Activated CD4-positive, alpha-beta T cell treated with anti-CD3 and anti-CD28 coated beads, Interleukin-2, Interleukin-6, amounts not matched to agents 100 ng/mL and 50 ng/mL, durations not matched to agents 16 hours and 8 hours (primary cell): ENCODE data around the gene IQGAP3.
"Not testable (repeated sequence)": the region's sequence is repeated elsewhere in the genome, so short reads cannot be mapped to it uniquely, and the experiment has no call there.

ENCODE experiments used
- DNase-seq: peaks from one replicate; pipeline ENCODE4 v3.0.0-alpha.2; 2020

The IQGAP3 gene

DNA sequence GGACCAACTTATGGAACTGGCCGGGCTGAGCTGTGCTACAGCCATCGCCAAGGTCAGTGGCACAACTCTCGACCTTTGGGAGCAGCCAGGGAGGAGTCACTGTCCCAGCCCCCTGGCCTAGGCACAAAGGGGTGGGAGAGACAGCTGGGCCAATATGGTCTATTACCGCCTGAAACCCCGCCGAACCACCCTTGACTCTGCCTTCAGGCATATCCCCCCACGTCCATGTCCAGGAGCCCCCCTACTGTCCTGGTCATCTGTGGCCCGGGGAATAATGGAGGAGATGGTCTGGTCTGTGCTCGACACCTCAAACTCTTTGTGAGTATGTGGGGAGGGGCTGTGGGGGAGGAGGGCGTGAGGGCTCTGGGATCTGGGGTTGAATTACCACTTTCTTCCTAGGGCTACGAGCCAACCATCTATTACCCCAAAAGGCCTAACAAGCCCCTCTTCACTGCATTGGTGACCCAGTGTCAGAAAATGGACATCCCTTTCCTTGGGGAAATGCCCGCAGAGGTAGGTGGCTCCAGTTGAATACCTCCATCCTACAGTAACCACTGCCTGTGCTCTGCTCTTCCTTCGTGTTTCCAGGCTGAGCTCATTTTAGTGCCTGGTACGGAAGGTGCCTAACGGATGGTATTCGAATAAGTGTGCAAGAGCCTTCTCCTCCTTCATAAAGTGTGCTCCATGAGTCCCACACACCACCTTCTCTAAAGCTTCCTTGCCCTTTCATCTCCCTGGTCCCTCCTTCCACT, 20.0 kb upstream of the IQGAP3 start:
- no peak for DNase-seq

GRCh38 chr1:156591432-156592157, 19.2 kb upstream of the IQGAP3 start, which contains the start of gene NAXE:
TSS of gene NAXE (plus strand) at chr1:156591776. CDS start at chr1:156591805, 29 bp downstream.
- DNase-seq: peak; percentile 80

DNA sequence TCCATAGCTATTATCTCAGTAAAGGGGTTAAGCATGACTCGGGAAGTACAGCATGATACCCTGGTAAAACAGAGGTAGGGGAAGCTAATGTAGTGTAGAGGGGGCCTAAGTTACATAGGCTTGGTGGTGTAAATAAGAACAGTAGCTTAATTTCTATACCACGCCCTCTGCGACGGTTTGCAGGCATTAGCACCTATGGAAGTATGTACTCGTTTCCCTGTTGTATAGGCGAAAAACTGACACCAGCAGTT, 18.7 kb upstream of the IQGAP3 start:
- DNase-seq: no peak

- DNase-seq: no peak
These were observed 18.2 kb upstream of the IQGAP3 start for GRCh38 chr1:156590326-156591180.

DNA sequence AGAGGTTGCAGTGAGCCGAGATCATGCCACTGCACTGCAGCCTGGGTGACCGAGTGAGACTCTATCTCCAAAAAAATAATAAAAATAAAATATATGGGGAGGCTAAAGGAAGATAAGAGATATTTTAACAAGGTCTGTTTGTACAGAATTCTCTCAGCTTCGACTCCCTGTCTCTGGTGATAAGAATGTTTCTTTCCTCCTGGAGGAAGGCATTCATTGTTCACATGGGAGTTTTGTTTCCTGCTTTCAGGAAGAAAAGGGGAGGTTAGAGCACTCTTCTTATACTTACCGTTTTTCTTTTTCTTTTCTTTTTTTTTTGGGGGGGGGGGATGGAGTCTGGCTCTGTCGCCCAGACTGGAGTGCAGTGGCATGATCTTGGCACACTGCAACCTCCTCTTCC, 17.2 kb upstream of the IQGAP3 start:
- DNase-seq: no peak

DNA sequence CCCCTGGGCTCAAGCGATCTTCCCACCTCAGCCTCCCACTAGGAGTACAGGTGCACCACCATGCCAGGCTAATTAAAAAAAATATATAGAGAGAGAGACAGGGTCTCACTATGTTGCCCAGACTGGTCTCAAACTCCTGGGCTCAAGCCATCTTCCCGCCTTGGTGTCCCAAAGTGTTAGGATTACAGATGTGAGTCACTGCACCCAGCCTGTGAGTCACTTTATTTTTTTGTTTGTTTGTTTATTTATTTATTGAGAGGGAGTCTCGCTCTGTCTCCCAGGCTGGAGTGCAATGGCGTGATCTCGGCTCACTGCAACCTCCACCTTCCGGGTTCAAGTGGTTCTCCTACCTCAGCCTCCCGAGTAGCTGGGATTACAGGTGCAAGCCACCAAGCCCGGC, 15.6 kb upstream of the IQGAP3 start:
- not testable (repeated sequence) for DNase-seq

DNA sequence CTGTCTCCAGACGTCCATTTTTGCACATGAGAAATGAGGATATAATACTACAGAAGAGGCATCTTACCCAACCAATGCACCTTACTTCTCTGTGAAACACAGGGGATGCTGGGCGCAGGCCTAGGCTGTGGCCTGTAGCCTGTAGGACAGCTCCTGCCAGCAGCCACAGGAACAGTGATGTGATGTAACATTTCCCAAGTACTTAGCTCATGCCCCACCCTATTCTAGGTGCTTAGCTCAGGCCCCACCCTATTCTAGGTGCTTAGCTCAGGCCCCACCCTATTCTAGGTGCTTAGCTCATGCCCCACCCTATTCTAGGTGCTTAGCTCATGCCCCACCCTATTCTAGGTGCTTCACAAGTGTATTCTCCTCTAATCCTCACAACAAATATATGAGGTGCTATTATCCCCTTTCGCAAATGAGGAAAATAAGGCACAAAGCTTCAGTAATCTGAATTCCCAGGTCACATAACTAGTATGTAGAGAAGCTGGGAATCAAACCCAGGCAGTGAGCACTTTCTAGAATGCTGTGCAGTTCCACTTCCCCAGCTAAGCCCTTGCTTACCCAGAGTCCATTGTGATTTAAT, 14.6 kb upstream of the IQGAP3 start:
- no peak for DNase-seq

DNA sequence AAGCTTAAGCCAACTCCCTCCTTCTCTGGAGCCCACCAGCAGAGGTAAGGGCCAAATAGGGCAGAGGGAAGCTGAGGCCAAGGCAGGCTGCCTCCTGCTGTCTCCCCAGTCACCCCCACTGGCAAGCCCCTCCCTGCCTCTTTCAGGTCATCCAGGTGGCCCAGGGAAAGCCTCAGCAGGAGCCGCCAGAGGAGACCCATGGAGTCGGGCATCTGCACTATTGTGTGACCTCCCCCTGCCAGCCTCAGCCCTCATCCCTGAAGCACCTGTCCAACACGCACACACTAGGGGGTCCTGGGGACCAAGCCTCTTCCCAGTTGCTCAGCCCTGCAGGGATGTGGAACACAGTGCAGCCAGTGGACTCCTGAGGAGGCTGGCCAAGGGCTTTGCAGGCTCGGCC, 14.0 kb upstream of the IQGAP3 start:
- DNase-seq: no peak

DNA sequence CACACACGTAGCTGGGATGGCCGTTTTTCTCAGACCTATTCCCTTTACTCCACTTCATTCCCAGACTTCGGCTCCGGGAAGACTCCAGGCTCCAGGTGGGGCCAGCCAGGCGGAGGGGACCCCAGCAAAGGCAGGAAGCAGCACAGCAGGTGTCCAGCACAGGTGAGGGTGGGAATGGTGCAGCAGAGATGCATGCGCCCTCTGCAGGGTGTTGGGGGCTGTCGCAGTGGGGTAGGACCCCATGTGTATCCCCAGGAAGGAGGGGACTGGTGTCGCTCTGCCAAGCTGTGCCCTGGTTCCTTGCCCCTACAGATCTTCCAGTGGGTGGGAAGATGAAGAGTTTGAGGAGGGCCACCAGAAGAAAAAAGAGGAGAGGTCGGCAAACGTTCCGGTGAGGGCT, 12.4 kb upstream of the IQGAP3 start:
- DNase-seq: no peak

DNA sequence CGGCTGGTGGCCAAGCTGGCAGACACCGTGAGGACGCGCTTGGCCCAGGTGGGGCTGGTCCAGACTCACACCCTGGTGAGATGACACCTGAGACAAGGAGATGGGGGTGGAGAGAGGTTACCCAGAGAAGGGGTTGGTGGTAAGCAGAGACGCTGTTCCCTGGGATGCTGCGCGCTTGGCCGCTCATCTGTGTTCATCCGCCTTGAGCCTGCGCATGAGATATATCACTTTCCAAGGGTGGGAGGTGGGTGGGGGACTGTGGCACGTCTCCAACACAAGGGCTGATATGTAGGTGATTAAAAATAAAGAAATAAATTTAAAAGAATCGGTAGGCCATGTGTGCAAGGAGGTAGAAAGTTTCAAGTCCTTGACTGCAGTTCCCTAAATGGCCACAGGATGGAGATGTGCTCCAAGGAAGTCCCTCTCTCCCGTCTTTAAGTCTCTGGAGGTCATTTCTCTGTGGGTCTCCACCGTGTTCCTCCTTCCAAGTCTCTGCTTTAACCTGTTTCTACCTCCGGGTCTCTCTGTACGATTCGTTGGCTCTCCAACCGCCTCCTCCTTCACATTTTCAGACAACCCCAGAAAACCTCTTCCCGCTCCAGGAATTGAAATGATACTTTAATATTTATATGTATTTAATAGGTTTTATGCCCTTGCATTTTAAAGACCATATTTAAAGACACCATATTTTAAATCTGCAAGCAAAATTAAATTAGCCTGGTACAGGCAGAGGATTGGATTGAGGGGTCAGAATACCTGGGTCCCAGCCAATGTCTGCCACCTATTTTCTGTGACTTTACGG, 11.7 kb upstream of the IQGAP3 start:
- DNase-seq: peak; percentile 82

DNA sequence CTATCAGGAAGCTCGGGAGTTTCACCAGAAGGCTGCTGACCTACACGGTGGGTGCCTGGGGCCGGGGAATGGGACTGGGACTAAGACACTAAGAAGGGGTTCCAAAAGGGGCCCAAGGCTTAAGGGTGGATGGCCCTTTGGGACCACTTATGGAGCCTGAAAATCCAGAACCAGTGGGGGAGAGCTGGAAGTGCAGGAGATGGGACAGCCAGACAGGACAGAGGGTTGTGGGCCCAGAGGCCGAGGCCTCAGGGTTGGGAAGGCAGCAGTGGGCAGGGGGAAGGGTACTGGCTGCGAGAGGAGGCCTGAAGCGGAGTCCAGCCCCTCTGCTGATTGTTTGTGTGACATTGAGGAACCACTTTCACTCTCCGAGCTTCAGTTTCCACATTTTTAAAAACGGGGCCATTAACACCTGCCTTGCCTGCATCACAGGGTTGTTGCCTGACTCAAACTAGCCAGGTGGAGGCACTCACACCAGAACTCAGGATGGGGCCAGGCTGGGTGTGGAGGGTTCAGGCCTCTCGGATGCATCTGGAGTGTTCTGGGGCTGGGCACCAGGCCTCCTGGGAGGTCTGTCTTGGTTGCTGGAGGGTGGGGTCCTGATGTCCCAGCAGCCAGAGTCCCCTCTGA, 10.1 kb upstream of the IQGAP3 start:
- no peak for DNase-seq

DNA sequence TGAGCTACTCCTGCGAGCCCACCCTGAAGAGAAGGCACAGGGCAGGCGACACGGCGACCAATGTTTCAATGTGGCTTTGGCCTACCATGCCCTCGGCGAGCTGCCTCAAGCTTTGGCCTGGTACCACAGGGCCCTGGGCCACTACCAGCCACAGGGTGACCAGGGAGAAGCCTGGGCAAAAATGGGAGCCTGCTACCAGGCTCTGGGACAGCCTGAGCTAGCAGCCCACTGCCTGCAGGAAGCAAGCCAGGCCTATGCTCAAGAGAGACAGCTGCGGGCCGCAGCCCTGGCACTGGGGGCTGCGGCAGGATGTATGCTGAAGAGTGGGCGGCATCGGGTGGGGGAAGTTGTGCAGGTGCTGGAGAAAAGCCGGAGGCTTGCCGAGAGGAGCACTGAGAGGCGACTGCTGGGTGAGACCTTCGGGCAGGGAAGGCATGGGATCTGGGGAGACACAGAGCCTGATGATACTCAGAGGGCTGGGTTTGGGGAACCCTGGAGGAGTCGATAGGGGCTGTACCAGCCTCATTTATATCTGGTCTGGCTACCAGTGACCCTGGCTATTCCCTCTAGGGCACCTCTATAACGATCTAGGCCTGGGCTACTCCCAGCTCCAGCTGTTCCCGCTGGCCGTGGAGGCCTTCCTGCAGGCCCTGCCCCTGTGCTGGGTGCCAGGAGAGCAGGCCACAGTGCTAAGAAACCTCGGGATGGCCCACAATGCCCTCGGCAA, 9.5 kb upstream of the IQGAP3 start:
- no peak for DNase-seq

DNA sequence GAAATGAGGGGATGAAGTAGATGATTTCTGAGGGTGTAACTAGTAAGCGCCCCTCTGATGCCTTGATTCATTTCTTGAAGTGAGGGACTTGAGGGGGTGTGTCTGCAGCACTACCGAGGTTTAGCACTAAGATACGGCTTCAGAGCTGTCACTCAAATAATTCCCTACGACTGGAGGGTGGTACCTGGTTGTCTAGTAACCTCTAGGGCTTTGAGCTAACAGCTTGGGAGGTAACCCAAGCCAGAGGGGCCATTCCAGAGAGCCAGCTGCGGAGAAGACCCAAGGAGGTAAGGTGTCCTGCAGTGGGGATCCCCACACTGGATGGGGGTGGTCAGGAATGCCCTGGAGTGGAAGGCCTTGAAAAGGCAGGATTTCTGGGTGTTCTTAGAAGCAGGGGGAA, 7.1 kb upstream of the IQGAP3 start, which contains the start of gene TTC24:
Gene TTC24, plus strand, starts transcription at position 252 of the 400 bp plus-strand sequence. CDS start 1,642 bp downstream, outside the sequence.
- no peak for DNase-seq

- DNase-seq: no peak
These were observed 5.7 kb upstream of the IQGAP3 start for GRCh38 chr1:156578055-156578454.

DNA sequence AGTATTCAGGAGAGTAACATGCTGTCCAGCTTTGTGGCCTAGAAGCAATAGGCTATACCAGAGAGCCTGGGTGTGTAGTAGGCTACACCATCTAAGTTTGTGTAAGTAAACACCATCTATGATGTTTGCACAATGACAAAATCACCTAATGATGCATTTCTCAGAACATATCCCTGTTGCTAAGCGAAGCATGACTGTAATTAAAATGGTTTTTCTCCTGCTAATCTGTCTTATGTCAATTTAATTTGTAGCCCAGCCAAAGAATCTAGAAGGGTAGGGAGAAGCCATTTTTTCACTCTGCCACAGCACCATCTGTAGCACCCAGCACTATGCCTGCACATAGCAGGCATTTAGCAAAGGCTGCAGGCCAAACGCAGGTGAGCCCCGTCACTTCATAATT, 5.2 kb upstream of the IQGAP3 start:
- no peak for DNase-seq

- no peak for DNase-seq
These were observed 1.8 kb upstream of the IQGAP3 start for GRCh38 chr1:156574039-156574633.

GRCh38 chr1:156572663-156573018, 276 bp upstream of the IQGAP3 start:
- DNase-seq: no peak

- no peak for DNase-seq
These were observed 1.0 kb downstream of the IQGAP3 start for GRCh38 chr1:156571261-156571852.

GRCh38 chr1:156566436-156566835, 5.9 kb downstream of the IQGAP3 start:
- no peak for DNase-seq

DNA sequence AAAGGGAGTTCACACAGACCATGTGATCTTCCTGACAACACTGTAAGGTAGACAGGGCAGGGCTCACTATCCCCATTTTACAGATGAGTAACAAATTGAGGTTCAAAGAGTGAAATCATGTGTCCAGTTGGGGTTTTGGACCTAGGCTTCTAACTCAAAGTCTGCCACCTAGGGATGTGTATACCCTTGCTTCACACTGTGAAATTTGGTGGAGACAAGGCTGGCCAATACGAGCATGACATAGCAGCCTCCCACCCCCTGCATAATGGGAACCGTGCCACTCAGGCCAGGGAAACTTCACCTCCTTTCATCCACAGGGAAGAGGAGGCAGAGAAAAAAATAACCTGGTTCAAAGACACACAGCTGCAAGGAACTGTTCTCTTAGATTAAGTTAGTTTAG, 6.8 kb downstream of the IQGAP3 start:
- DNase-seq: no peak
